DOHH2 (cell line): ENCODE data around the gene STK11.

Experiments
- H3F3A ChIP-seq: fragments of 200-600 bp; sonication (generic), shearing (Covaris generic); 2 replicates; pipeline ENCODE4 v1.6.0; 2016; ENCODE audit warnings: antibody characterized with exemption, mild to moderate bottlenecking; ENCODE audit not compliant: control insufficient read depth, insufficient read depth
- H3K27ac ChIP-seq: fragments of 200-600 bp; sonication (generic); 2 replicates; pipeline ENCODE4 v1.5.1; 2014; ENCODE audit warnings: low read depth, mild to moderate bottlenecking, low read length, moderate library complexity
- H3K27me3 ChIP-seq: fragments of 200-600 bp; sonication (generic); 2 replicates; pipeline ENCODE4 v1.6.1; 2014; ENCODE audit warnings: mild to moderate bottlenecking, low read length, mixed read lengths; ENCODE audit not compliant: control insufficient read depth
- H3K36me3 ChIP-seq: fragments of 200-600 bp; sonication (generic); 2 replicates; pipeline ENCODE4 v1.6.1; 2014; ENCODE audit warnings: mild to moderate bottlenecking, low read length, moderate library complexity, mixed read lengths; ENCODE audit not compliant: control insufficient read depth
- H3K4me1 ChIP-seq: fragments of 200-600 bp; sonication (generic); 2 replicates; pipeline ENCODE4 v1.6.1; 2014; ENCODE audit warnings: mild to moderate bottlenecking, low read length, mixed read lengths; ENCODE audit not compliant: control insufficient read depth
- H3K4me2 ChIP-seq: fragments of 200-600 bp; sonication (generic); 2 replicates; pipeline ENCODE4 v1.6.0; 2014; ENCODE audit warnings: mild to moderate bottlenecking, low read length, moderate library complexity
- H3K4me3 ChIP-seq: fragments of 200-600 bp; sonication (generic); 2 replicates; pipeline ENCODE4 v1.5.1; 2014; ENCODE audit warnings: mild to moderate bottlenecking, low read length, mixed read lengths
- H3K79me2 ChIP-seq: fragments of 200-600 bp; sonication (generic); 2 replicates; pipeline ENCODE4 v1.6.1; 2014; ENCODE audit warnings: mild to moderate bottlenecking, low read length, mixed read lengths; ENCODE audit not compliant: control insufficient read depth
- H3K9me2 ChIP-seq: fragments of 200-600 bp; sonication (generic); replicated peaks from 2 replicates; pipeline ENCODE4 v1.6.1; 2014; ENCODE audit warnings: mild to moderate bottlenecking, low read length, mixed read lengths; ENCODE audit not compliant: control insufficient read depth
- H3K9me3 ChIP-seq: fragments of 200-600 bp; sonication (generic); 2 replicates; pipeline ENCODE4 v1.6.1; 2014; ENCODE audit warnings: antibody characterized with exemption, low read length, mixed read lengths; ENCODE audit not compliant: control insufficient read depth, insufficient read depth
- H4K20me1 ChIP-seq: fragments of 200-600 bp; sonication (generic); 2 replicates; pipeline ENCODE4 v1.6.0; 2014; ENCODE audit warnings: low read depth, mild to moderate bottlenecking, antibody characterized with exemption, low read length, moderate library complexity; ENCODE audit not compliant: control insufficient read depth, insufficient read depth
- EZH2phosphoT487 ChIP-seq: fragments of 200-600 bp; sonication (generic); IDR thresholded peaks from 2 replicates; pipeline ENCODE4 v1.6.1; 2017; ENCODE audit warnings: borderline replicate concordance, mild to moderate bottlenecking, antibody characterized with exemption, low read length, moderate library complexity, mixed read lengths
- TF ChIP-seq, protein P1 (sequence below): fragments of 200-600 bp; sonication (generic); IDR thresholded peaks from one replicate; pipeline ENCODE4 v1.5.1; 2014; ENCODE audit warnings: antibody characterized with exemption, mild to moderate bottlenecking, low read depth, low read length; ENCODE audit not compliant: poor library complexity, severe bottlenecking

STK11 gene

DNA sequence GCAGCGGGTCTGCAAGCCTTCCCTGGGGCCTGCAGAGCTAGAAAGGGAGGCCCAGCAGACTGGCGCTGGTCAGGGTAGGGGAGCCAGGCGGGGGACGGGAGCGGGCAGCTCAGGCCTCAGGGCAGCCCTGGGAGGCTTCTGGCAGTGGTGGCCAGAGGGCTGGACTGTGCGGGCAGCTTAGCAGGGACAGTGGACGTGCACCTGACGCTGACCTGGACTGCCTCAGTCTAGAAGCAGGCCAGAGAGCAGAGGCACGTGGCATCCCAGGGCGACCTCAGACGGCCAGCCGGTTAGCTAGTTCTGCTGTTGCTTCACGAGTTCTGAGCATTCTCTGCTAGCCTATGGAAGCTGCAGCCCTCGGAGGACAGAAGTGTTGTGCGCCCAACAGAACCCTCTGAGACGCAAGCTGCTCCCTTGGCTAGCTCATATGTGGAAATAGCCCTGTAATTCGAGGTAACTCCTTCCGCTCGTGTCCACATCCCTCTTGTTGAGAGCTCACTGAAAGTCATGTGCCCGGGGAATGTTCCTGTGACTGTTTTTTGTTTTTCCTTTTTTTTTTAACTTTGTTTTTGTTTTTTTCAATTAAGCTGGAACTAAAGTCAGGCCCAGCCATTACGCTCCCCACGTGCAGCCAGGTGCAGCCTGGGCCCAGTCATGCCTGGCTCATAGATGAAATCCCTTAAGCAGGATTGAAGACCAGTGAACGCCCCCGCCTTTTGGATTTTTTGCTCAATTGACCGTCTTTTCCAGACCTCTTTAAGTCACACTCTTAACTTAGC, 67.9 kb downstream of the STK11 start:
- peak overlapping the region; percentile 76; the same call in 1 of the 2 replicates for H3K4me3 ChIP-seq
- H3K79me2 ChIP-seq = peaks cover 75% of the 10 kb centered on the region
- H4K20me1 ChIP-seq = peaks cover 19% of the 10 kb centered on the region
- peaks cover 52% of the 10 kb centered on the region for H3F3A ChIP-seq
- no peaks in the 10 kb centered on the region; the same call in 1 of the 2 replicates for H3K27me3 ChIP-seq
- H3K36me3 ChIP-seq = peaks cover 82% of the 10 kb centered on the region
- H3K9me3 ChIP-seq = no peaks in the 10 kb centered on the region
- TF ChIP-seq, protein P1, sequence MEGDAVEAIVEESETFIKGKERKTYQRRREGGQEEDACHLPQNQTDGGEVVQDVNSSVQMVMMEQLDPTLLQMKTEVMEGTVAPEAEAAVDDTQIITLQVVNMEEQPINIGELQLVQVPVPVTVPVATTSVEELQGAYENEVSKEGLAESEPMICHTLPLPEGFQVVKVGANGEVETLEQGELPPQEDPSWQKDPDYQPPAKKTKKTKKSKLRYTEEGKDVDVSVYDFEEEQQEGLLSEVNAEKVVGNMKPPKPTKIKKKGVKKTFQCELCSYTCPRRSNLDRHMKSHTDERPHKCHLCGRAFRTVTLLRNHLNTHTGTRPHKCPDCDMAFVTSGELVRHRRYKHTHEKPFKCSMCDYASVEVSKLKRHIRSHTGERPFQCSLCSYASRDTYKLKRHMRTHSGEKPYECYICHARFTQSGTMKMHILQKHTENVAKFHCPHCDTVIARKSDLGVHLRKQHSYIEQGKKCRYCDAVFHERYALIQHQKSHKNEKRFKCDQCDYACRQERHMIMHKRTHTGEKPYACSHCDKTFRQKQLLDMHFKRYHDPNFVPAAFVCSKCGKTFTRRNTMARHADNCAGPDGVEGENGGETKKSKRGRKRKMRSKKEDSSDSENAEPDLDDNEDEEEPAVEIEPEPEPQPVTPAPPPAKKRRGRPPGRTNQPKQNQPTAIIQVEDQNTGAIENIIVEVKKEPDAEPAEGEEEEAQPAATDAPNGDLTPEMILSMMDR = no peak
- TF ChIP-seq EZH2phosphoT487 = no peak
- peak overlapping the region; percentile 96; the same call in 1 of the 2 replicates for H3K4me2 ChIP-seq
- no peaks in the 10 kb centered on the region for H3K9me2 ChIP-seq
- H3K27ac ChIP-seq = no peak overlapping the region
- peaks cover 62% of the 10 kb centered on the region for H3K4me1 ChIP-seq

DNA sequence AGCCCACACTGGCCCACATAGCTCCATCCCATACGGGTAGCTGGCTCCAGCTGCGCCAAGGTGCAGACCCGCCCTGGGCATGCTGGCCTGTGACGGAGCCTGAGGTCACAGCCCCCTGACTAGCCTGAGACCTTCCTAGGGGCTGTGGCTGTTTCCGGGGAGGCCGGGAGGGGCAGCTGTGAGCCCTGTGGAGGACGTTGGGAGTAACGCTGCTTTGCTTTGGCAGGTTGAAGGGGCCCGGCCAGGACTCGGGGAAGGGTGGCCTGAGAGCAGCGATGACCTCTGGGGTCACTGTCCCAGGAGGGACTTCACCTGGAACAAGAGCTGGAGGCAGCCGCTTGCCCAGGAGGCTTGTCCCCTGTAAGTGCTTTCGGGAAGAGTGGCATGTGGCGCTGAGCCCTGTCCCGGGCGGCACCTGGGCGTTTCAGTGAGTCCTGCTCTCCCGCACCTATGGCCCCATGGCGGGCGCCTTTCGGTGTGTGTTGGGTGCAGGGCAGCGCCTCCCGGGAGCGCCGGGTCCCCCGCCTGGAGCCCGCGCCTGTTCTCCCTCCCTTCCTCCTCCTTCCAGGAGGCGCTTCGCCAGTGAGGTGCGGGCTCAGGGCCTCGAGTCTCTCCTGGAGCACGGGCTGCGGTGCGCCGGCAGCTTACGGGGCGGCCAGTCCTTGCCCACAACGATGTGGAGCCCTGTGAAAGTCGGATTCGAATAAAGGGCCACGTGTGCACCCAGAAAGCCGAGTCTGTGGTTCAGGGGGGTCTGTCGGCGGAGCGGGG, 68.7 kb downstream of the STK11 start:
- Histone ChIP-seq H3K9me3 (no peaks in the 10 kb centered on the region), H3F3A (peaks cover 50% of the 10 kb centered on the region), H3K9me2 (no peaks in the 10 kb centered on the region), H4K20me1 (peaks cover 19% of the 10 kb centered on the region), H3K27ac (no peak overlapping the region), H3K4me1 (peaks cover 57% of the 10 kb centered on the region), H3K36me3 (peaks cover 91% of the 10 kb centered on the region), H3K4me2 (peak overlapping the region; percentile 96), H3K4me3 (peak overlapping the region; percentile 76), H3K27me3 (no peaks in the 10 kb centered on the region; the same call in 1 of the 2 replicates), H3K79me2 (peaks cover 70% of the 10 kb centered on the region)
- TF ChIP-seq EZH2phosphoT487 = no peak
- TF ChIP-seq, protein P1 = no peak

DNA sequence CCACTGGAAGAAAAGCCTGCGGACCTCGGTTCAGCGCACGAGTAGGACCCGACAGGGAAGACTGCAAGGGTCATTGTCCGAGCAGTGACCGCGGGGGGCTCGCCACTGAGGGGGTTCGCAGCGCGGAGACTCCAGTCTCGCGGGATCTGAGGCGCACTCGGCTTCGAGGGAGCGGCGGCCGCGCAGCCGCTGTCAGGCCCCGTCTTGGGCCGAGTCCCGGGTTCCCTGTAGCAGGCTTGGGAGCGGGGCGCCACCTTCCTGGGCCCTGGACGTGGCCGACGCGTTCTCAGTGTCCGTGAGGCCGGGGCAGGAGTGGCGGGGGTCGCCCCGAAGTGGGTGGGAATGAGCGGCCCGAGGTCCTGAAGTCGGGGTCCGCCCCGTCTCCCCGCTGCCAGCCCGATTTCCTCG, 69.3 kb downstream of the STK11 start:
- no peaks in the 10 kb centered on the region for H3K9me3 ChIP-seq
- no peaks in the 10 kb centered on the region; the same call in 1 of the 2 replicates for H3K27me3 ChIP-seq
- peaks cover 93% of the 10 kb centered on the region for H3K36me3 ChIP-seq
- peaks cover 64% of the 10 kb centered on the region for H3K79me2 ChIP-seq
- peak overlapping the region; percentile 73 for H3K27ac ChIP-seq
- peaks cover 57% of the 10 kb centered on the region for H3K4me1 ChIP-seq
- peak overlapping the region; percentile 96 for H3K4me2 ChIP-seq
- no peaks in the 10 kb centered on the region for H3K9me2 ChIP-seq
- H3K4me3 ChIP-seq = peak overlapping the region; percentile 76
- peaks cover 17% of the 10 kb centered on the region for H4K20me1 ChIP-seq
- peaks cover 48% of the 10 kb centered on the region for H3F3A ChIP-seq
- TF ChIP-seq, protein P1 = no peak
- TF ChIP-seq EZH2phosphoT487 = no peak
